ENCODE measurements around the gene OSBP2. TPM values are rescaled to one million over a fixed set of nuclear protein-coding genes. Genes with fewer than 3 reads are reported as not detected.

The OSBP2 gene
- total RNA-seq, 1 donor from 2014 or later = 2.1 TPM

GRCh38 chr22:30892731-30893221 lies 198.1 kb downstream of the OSBP2 start:
- Mint-ChIP-seq H3K4me3 (ENCODE audit: low read depth) (no peak overlapping the region), H3K27me3 (ENCODE audit: low read depth) (no peaks in the 10 kb centered on the region), H3K36me3 (ENCODE audit: low read depth) (no peaks in the 10 kb centered on the region), H3K4me1 (ENCODE audit: low read depth) (peaks cover 8% of the 10 kb centered on the region), H3K27ac (no peak overlapping the region), H3K9me3 (no peaks in the 10 kb centered on the region)
- no peak for DNase-seq (ENCODE audit: low spot score)
- intact Hi-C loops (cut with micrococcal nuclease) = no loop called here

DNA sequence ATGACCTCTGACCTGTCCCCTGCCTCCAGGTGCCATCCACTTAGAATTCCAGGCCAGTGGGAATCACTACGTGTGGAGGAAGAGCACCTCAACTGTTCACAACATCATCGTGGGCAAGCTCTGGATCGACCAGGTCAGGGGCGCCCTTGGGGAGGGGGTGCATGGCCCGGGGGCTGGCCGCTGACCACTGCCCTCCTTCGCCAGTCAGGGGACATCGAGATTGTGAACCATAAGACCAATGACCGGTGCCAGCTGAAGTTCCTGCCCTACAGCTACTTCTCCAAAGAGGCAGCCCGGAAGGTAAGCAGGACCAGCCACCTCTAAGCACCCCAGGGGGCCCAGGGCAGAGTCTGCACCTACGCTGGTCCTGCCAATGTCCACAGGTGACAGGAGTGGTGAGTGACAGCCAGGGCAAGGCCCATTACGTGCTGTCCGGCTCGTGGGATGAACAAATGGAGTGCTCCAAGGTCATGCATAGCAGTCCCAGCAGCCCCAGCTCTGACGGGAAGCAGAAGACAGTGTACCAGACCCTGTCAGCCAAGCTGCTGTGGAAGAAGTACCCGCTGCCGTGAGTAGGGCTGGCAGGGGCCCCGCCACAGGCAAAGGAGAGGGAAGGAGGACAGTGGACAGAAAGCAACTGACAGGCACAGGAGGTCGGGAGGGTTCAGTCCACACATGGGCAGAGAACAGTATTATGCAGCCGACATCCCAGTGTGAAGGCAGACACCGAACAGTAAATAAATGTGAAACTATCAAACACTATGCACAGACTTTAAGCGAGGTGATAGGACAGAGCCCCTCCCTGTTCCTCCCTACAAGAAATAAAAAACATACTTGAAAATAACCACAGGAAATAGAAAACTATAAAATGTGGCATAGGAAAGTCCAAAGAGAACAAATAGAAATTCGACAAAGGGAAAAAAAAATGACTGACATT lies 199.0 kb downstream of the OSBP2 start:
- Mint-ChIP-seq H3K9me3 (no peaks in the 10 kb centered on the region), H3K27me3 (ENCODE audit: low read depth) (no peaks in the 10 kb centered on the region), H3K4me3 (ENCODE audit: low read depth) (no peak overlapping the region), H3K4me1 (ENCODE audit: low read depth) (peaks cover 8% of the 10 kb centered on the region), H3K27ac (peak overlapping the region; percentile 28), H3K36me3 (ENCODE audit: low read depth) (peaks cover 3% of the 10 kb centered on the region)
- intact Hi-C loops (cut with micrococcal nuclease) = no loop called here
- DNase-seq (ENCODE audit: low spot score) = no peak

DNA sequence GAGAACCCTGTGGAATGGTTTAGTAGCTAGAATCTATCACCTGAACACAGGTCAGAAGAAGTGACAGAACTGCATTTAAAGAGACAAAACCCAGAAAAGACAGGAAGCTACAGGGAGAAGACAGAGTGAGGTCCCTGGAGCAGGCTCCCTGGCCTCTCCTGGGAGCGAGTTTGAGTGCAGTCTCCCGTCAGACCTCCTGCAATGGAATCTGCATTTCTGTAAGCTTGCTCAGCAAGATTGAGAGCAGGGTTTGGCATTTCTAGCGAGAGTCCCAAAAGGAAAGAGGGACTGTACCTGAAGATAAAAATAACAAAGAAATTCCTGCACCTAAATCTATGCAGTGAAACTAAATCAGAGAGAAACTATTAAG lies 199.7 kb downstream of the OSBP2 start:
- intact Hi-C loops (cut with micrococcal nuclease) = no loop called here
- no peak for DNase-seq (ENCODE audit: low spot score)
- Mint-ChIP-seq H3K4me1 (ENCODE audit: low read depth) (peaks cover 8% of the 10 kb centered on the region), H3K4me3 (ENCODE audit: low read depth) (no peak overlapping the region), H3K27ac (no peak overlapping the region), H3K9me3 (no peaks in the 10 kb centered on the region), H3K36me3 (ENCODE audit: low read depth) (peaks cover 3% of the 10 kb centered on the region), H3K27me3 (ENCODE audit: low read depth) (no peaks in the 10 kb centered on the region)

DNA sequence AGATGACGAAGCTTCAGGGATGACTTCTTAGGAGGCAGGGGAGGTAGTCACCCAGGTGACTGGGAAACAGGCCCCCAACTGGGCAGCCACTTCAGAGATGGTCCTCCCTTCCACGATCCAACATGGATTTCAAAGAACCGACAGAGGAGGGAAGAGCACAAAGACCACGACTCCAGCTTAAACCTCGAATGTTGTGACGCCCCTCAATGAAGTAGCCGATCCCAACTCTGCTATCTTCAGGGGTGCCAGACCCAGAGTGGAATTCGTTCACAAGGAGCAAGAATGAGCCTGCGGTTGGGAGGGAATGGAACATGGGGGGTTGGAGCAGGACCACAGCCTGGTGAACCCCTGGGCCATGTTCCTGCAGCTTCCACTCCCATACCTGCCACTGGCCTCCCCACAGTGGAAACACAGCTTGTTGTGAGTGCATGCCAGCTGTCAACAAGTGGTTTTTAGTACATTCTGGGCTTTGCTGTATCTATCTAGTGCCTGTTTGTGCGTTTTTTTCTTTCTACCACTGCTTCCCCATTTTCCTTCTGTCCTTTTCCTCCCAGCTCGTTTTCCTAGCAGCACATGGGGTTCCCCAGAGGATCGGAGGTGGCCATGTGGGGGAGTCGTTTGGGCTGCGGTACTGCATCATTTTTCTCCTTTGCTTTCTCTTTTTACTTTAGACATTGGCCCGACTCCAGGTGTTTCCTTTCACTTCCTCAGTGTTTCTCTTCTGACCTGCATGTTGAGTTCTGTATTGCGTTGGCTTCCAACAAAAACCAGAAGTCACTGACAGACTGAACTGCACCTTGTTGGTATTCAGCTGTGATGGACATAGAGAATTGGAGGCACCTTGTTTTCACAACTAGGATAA lies 208.1 kb downstream of the OSBP2 start:
- Mint-ChIP-seq H3K4me1 (ENCODE audit: low read depth) (peaks cover 1% of the 10 kb centered on the region), H3K36me3 (ENCODE audit: low read depth) (peaks cover 11% of the 10 kb centered on the region), H3K4me3 (ENCODE audit: low read depth) (no peak overlapping the region), H3K27ac (no peak overlapping the region), H3K9me3 (no peaks in the 10 kb centered on the region), H3K27me3 (ENCODE audit: low read depth) (no peaks in the 10 kb centered on the region)
- intact Hi-C loops (cut with micrococcal nuclease) = no loop called here
- DNase-seq (ENCODE audit: low spot score) = no peak

- no peaks in the 10 kb centered on the region for H3K9me3 Mint-ChIP-seq
- H3K27ac Mint-ChIP-seq = no peak overlapping the region
- H3K4me3 Mint-ChIP-seq (ENCODE audit: low read depth) = no peak overlapping the region
- DNase-seq (ENCODE audit: low spot score) = no peak
- H3K4me1 Mint-ChIP-seq (ENCODE audit: low read depth) = peaks cover 1% of the 10 kb centered on the region
- no peaks in the 10 kb centered on the region for H3K27me3 Mint-ChIP-seq (ENCODE audit: low read depth)
- intact Hi-C loops (cut with micrococcal nuclease) = no loop called here
- peaks cover 8% of the 10 kb centered on the region for H3K36me3 Mint-ChIP-seq (ENCODE audit: low read depth)
Observed at GRCh38 chr22:30903876-30904460, 209.3 kb downstream of the OSBP2 start.

- H3K4me3 Mint-ChIP-seq (ENCODE audit: low read depth) = no peak overlapping the region
- intact Hi-C loops (cut with micrococcal nuclease) = no loop called here
- H3K9me3 Mint-ChIP-seq = no peaks in the 10 kb centered on the region
- no peak overlapping the region for H3K27ac Mint-ChIP-seq
- no peak for DNase-seq (ENCODE audit: low spot score)
- H3K27me3 Mint-ChIP-seq (ENCODE audit: low read depth) = no peaks in the 10 kb centered on the region
- peaks cover 11% of the 10 kb centered on the region for H3K36me3 Mint-ChIP-seq (ENCODE audit: low read depth)
- peaks cover 1% of the 10 kb centered on the region for H3K4me1 Mint-ChIP-seq (ENCODE audit: low read depth)
Observed at GRCh38 chr22:30905696-30906341, 211.1 kb downstream of the OSBP2 start.

DNA sequence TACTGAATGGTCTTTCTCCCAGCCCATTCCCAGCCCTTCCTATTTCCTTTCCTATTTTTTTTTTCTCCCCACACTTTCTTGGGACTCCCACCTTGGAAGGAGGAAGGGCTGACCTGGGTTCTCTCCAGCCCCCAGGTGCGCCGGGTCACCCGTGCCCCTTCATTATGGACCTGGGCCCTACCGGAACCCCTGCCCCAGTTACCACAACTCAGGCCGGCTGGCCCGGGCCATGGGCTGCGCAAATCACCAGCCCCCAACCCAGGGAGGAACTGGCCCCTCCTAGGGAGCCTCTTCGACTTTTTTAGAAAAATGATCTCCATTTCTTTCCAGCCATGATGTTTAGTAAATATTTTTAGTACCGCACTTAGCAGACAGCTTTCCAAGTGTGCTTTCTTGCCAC lies 211.7 kb downstream of the OSBP2 start:
- intact Hi-C loops (cut with micrococcal nuclease) = no loop called here
- no peak for DNase-seq (ENCODE audit: low spot score)
- no peaks in the 10 kb centered on the region for H3K27me3 Mint-ChIP-seq (ENCODE audit: low read depth)
- peaks cover 1% of the 10 kb centered on the region for H3K4me1 Mint-ChIP-seq (ENCODE audit: low read depth)
- no peak overlapping the region for H3K27ac Mint-ChIP-seq
- no peaks in the 10 kb centered on the region for H3K9me3 Mint-ChIP-seq
- H3K4me3 Mint-ChIP-seq (ENCODE audit: low read depth) = no peak overlapping the region
- H3K36me3 Mint-ChIP-seq (ENCODE audit: low read depth) = peaks cover 11% of the 10 kb centered on the region

DNA sequence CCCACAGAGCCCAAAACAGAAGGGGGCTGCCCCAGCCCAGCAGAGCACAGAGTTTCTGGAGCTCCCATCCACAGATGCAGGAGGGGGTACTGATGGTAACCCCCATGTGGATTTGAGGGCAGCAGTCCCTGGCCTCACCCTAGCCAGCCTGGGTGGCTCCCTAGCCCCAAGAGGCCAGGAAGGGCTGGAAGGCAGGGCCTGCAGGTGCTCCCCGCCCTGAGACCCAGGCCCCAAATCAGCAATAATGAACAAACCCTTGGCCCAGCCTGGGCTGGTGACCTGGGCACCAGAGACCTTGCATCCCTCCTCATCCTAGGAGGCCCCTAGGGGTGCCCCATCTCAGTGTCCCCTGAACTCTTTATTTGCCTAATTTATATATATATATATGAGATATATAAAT lies 212.3 kb downstream of the OSBP2 start:
- Mint-ChIP-seq H3K27me3 (ENCODE audit: low read depth) (no peaks in the 10 kb centered on the region), H3K27ac (no peak overlapping the region), H3K36me3 (ENCODE audit: low read depth) (peaks cover 8% of the 10 kb centered on the region), H3K4me1 (ENCODE audit: low read depth) (peaks cover 1% of the 10 kb centered on the region), H3K9me3 (no peaks in the 10 kb centered on the region), H3K4me3 (ENCODE audit: low read depth) (no peak overlapping the region)
- intact Hi-C loops (cut with micrococcal nuclease) = no loop called here
- no peak for DNase-seq (ENCODE audit: low spot score)

- Mint-ChIP-seq H3K27ac (no peak overlapping the region), H3K4me1 (ENCODE audit: low read depth) (peaks cover under 1% of the 10 kb centered on the region), H3K36me3 (ENCODE audit: low read depth) (peaks cover 6% of the 10 kb centered on the region), H3K9me3 (no peaks in the 10 kb centered on the region), H3K27me3 (ENCODE audit: low read depth) (no peaks in the 10 kb centered on the region), H3K4me3 (ENCODE audit: low read depth) (no peak overlapping the region)
- intact Hi-C loops (cut with micrococcal nuclease) = no loop called here
- no peak for DNase-seq (ENCODE audit: low spot score)
Observed at GRCh38 chr22:30908051-30908461, 213.4 kb downstream of the OSBP2 start.

DNA sequence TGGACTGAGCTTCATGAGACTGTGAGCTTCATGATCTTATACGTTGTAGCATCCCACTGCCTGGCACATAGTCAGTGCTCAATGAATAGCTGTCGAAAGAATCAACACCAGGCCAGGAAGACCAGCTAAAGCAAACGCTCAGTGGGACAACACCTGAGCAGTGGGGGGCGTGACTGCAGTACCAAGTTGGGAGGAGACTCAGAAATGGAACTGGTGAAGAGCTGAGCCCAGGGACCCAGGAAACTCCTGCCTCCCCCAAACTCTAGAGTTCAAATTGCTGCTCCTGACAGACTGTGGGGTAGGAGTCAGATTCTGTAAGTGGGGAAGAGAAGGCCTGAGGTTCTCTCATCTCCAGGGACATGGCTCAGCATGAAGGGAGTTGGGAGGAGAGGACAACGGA lies 214.6 kb downstream of the OSBP2 start:
- DNase-seq (ENCODE audit: low spot score) = no peak
- no peak overlapping the region for H3K4me3 Mint-ChIP-seq (ENCODE audit: low read depth)
- no peaks in the 10 kb centered on the region for H3K27me3 Mint-ChIP-seq (ENCODE audit: low read depth)
- H3K4me1 Mint-ChIP-seq (ENCODE audit: low read depth) = no peaks in the 10 kb centered on the region
- intact Hi-C loops (cut with micrococcal nuclease) = no loop called here
- peaks cover 6% of the 10 kb centered on the region for H3K36me3 Mint-ChIP-seq (ENCODE audit: low read depth)
- H3K27ac Mint-ChIP-seq = no peak overlapping the region
- H3K9me3 Mint-ChIP-seq = no peaks in the 10 kb centered on the region

DNA sequence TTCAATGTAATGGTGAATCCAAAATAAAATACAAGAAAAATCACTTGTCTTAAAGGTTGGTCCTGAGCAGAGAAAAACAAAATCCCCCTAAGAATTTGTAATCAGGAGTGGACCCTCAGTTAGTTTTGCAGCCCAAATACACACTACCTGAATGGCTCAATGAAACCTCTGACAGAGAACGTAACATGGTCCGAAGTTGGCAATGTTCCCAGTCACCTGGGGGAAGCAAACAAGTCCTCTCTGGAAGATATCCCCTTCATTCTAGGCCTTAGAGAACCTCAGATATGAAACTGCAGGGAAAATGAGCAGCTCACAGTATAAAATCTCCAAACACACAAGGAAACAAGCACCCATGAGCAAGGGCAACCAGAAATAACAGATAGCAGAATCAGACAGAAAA lies 215.7 kb downstream of the OSBP2 start:
- no peak for DNase-seq (ENCODE audit: low spot score)
- intact Hi-C loops (cut with micrococcal nuclease) = no loop called here
- H3K27me3 Mint-ChIP-seq (ENCODE audit: low read depth) = no peaks in the 10 kb centered on the region
- H3K36me3 Mint-ChIP-seq (ENCODE audit: low read depth) = peaks cover 6% of the 10 kb centered on the region
- no peaks in the 10 kb centered on the region for H3K9me3 Mint-ChIP-seq
- no peak overlapping the region for H3K4me3 Mint-ChIP-seq (ENCODE audit: low read depth)
- no peaks in the 10 kb centered on the region for H3K4me1 Mint-ChIP-seq (ENCODE audit: low read depth)
- H3K27ac Mint-ChIP-seq = no peak overlapping the region

- no peak overlapping the region for H3K27ac Mint-ChIP-seq
- intact Hi-C loops (cut with micrococcal nuclease) = no loop called here
- H3K4me3 Mint-ChIP-seq (ENCODE audit: low read depth) = no peak overlapping the region
- DNase-seq (ENCODE audit: low spot score) = no peak
- H3K36me3 Mint-ChIP-seq (ENCODE audit: low read depth) = peaks cover 5% of the 10 kb centered on the region
- no peaks in the 10 kb centered on the region for H3K27me3 Mint-ChIP-seq (ENCODE audit: low read depth)
- peaks cover 15% of the 10 kb centered on the region for H3K4me1 Mint-ChIP-seq (ENCODE audit: low read depth)
- H3K9me3 Mint-ChIP-seq = peaks cover 4% of the 10 kb centered on the region
Observed at GRCh38 chr22:30918761-30919160, 224.1 kb downstream of the OSBP2 start.

Measured in activated T-helper 2 cell treated with anti-CD3 and anti-CD28 coated beads, Interferon-gamma antibody, Interleukin-2, Interleukin-4, amounts not matched to agents 10 μg/mL and 5 μg/mL and 100 μg/mL, durations not matched to agents 14 hours and 24 hours and 36 hours (primary cell).